Tibial artery (tissue), 4 donors: ENCODE results near the gene EDRF1.

Experiments used
- DNase-seq, 2 donors: peaks; one replicate each; pipeline ENCODE4 v3.0.0-alpha.2; 2019
- H3K27ac ChIP-seq, 2 donors: fragments of 200-600 bp; sonication (generic) in 1 of 2; 1 replicate in 1 of 2; 2 replicates in 1 of 2; pipeline ENCODE4 v1.5.1; 2018 to 2019; ENCODE audit warnings: mild to moderate bottlenecking in 1 of 2
- H3K27me3 ChIP-seq, 2 donors: fragments of 200-600 bp; sonication (generic) in 1 of 2; one replicate each; pipeline versions ENCODE4 v1.5.1 to v1.6.0; 2016 to 2019
- H3K36me3 ChIP-seq, 3 donors: fragments of 200-600 bp; sonication (generic) in 2 of 3; one replicate each; pipeline ENCODE4 v1.5.1; 2016 to 2019; ENCODE audit warnings: mild to moderate bottlenecking in 2 of 3
- H3K4me1 ChIP-seq, 4 donors: fragments of 200-600 bp; sonication (generic) in 2 of 4; 1 replicate in 3 of 4; 2 replicates in 1 of 4; pipeline ENCODE4 v1.5.1; 2016 to 2019
- H3K4me3 ChIP-seq, 2 donors: fragments of 200-600 bp; sonication (generic) in 1 of 2; 1 replicate in 1 of 2; 2 replicates in 1 of 2; pipeline ENCODE4 v1.5.1; 2018 to 2019; ENCODE audit warnings: mild to moderate bottlenecking in 2 of 2
- H3K9me3 ChIP-seq, 3 donors: fragments of 200-600 bp; sonication (generic) in 1 of 3; one replicate each; pipeline ENCODE4 v1.5.1; 2016 to 2019
- intact Hi-C: fragments of 100-400 bp; cut with DNase I; formaldehyde crosslinking; loops from one replicate; pipeline ENCODE4 v1.15.0; 2023; ENCODE audit warnings: low total_unique reads
- TF ChIP-seq, protein P1 (sequence below), 2 experiments: fragments of 200-600 bp in 1 of 2; fragments of 450-650 bp in 1 of 2; IDR thresholded peaks; one replicate each; pipeline ENCODE4 v1.5.1; 2017 to 2019; ENCODE audit warnings: antibody characterized with exemption in 2 of 2, mild to moderate bottlenecking in 1 of 2, moderate library complexity in 1 of 2

EDRF1 gene

DNA sequence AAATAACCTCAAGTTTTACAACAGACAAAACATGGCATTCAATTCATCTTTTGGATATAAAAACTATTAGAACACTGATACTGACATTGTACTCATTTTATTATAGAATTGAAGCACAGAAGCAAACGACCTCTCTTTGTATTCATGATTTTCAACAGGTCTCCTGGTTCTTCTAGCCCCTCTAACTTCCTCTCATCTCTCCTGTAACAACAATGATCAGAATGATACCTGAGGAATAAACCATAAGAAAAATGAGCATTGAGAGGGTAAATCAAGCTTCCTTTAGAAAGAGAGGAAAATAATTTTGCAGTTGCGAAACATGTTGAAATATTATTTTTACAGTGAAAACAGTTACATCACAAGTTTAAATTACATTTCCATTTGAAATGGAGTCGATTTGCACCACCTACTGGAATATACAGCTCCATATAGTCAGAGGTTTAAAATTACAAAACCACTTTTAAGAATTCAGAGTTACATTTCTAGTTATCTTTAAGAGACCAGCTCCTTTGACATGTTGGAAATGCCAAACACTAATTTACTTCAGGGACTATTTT is 19.1 kb upstream of the EDRF1 start:
- Histone ChIP-seq H3K27me3 (no peaks in the 10 kb centered on the region), H3K4me1 (no peaks in the 10 kb centered on the region), H3K36me3 (no peaks in the 10 kb centered on the region), H3K4me3 (no peak overlapping the region), H3K9me3 (no peaks in the 10 kb centered on the region), H3K27ac (no peak overlapping the region)
- intact Hi-C loops: no loop called here
- TF ChIP-seq, protein P1, sequence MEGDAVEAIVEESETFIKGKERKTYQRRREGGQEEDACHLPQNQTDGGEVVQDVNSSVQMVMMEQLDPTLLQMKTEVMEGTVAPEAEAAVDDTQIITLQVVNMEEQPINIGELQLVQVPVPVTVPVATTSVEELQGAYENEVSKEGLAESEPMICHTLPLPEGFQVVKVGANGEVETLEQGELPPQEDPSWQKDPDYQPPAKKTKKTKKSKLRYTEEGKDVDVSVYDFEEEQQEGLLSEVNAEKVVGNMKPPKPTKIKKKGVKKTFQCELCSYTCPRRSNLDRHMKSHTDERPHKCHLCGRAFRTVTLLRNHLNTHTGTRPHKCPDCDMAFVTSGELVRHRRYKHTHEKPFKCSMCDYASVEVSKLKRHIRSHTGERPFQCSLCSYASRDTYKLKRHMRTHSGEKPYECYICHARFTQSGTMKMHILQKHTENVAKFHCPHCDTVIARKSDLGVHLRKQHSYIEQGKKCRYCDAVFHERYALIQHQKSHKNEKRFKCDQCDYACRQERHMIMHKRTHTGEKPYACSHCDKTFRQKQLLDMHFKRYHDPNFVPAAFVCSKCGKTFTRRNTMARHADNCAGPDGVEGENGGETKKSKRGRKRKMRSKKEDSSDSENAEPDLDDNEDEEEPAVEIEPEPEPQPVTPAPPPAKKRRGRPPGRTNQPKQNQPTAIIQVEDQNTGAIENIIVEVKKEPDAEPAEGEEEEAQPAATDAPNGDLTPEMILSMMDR (IDR thresholded peaks at IDR 0.05): no peak
- no peak for DNase-seq

GRCh38 chr10:125707541-125708468 is 11.7 kb upstream of the EDRF1 start:
- TF ChIP-seq, protein P1 (IDR thresholded peaks at IDR 0.05): no peak
- Histone ChIP-seq H3K9me3 (peaks cover 0 to 10% (median 8%) of the 10 kb centered on the region in 3 donors), H3K4me1 (peaks cover 0 to 3% (median 0%) of the 10 kb centered on the region in 4 donors), H3K27me3 (no peaks in the 10 kb centered on the region), H3K36me3 (peaks cover 0 to 7% (median 0%) of the 10 kb centered on the region in 3 donors), H3K27ac (no peak overlapping the region), H3K4me3 (no peak overlapping the region)
- intact Hi-C loops: no loop called here
- no peak for DNase-seq

GRCh38 chr10:125708971-125709503 is 10.5 kb upstream of the EDRF1 start:
- H3K9me3 ChIP-seq: peaks cover 2 to 19% (median 17%) of the 10 kb centered on the region in 3 donors
- TF ChIP-seq, protein P1 (IDR thresholded peaks at IDR 0.05): no peak
- intact Hi-C loops: no loop called here
- H3K27ac ChIP-seq: no peak overlapping the region
- H3K4me1 ChIP-seq: peaks cover 0 to 3% (median 0%) of the 10 kb centered on the region in 4 donors
- no peaks in the 10 kb centered on the region for H3K27me3 ChIP-seq
- DNase-seq: no peak
- H3K4me3 ChIP-seq: no peak overlapping the region
- peaks cover 0 to 7% (median 0%) of the 10 kb centered on the region in 3 donors for H3K36me3 ChIP-seq

GRCh38 chr10:125709553-125710474 is 9.7 kb upstream of the EDRF1 start:
- TF ChIP-seq, protein P1 (IDR thresholded peaks at IDR 0.05): no peak
- intact Hi-C loops: loop anchor here (10.0 kb wide), 1 partner anchor 715 kb away; no protein-coding TSS in a partner anchor
- no peak for DNase-seq
- Histone ChIP-seq H3K9me3 (peaks cover 3 to 21% (median 19%) of the 10 kb centered on the region in 3 donors), H3K4me3 (no peak overlapping the region), H3K27ac (no peak overlapping the region), H3K4me1 (peaks cover 0 to 3% (median 0%) of the 10 kb centered on the region in 4 donors), H3K36me3 (peaks cover 0 to 7% (median 0%) of the 10 kb centered on the region in 3 donors), H3K27me3 (no peaks in the 10 kb centered on the region)
